ENCODE data around the gene NSD1.

DNA sequence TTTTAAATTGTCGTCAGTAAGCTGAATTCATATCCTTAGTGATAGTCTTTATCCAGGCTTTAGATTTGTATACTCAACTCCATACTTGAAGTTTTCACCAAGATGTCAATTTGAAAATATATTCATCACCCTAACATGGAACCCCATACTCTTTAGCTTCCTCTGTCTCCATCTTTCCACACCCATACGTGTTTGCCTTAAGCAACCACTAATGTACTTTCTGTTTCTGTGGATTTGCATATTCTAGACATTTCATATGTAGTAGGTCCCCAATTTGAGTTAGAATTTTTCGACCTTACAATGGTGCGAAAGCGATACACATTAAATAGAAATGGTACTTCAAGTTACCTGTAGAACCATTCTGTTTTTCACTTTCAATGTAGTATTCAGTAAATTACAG lies 65.2 kb downstream of the NSD1 start:
- TF ChIP-seq, protein P1, sequence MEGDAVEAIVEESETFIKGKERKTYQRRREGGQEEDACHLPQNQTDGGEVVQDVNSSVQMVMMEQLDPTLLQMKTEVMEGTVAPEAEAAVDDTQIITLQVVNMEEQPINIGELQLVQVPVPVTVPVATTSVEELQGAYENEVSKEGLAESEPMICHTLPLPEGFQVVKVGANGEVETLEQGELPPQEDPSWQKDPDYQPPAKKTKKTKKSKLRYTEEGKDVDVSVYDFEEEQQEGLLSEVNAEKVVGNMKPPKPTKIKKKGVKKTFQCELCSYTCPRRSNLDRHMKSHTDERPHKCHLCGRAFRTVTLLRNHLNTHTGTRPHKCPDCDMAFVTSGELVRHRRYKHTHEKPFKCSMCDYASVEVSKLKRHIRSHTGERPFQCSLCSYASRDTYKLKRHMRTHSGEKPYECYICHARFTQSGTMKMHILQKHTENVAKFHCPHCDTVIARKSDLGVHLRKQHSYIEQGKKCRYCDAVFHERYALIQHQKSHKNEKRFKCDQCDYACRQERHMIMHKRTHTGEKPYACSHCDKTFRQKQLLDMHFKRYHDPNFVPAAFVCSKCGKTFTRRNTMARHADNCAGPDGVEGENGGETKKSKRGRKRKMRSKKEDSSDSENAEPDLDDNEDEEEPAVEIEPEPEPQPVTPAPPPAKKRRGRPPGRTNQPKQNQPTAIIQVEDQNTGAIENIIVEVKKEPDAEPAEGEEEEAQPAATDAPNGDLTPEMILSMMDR (IDR thresholded peaks at IDR 0.05) = no peak
- TF ChIP-seq EP300 (IDR thresholded peaks at IDR 0.05) = no peak

Measured in sigmoid colon (tissue), 4 donors.